Measurements from ENCODE around the gene EARS2.

DNA sequence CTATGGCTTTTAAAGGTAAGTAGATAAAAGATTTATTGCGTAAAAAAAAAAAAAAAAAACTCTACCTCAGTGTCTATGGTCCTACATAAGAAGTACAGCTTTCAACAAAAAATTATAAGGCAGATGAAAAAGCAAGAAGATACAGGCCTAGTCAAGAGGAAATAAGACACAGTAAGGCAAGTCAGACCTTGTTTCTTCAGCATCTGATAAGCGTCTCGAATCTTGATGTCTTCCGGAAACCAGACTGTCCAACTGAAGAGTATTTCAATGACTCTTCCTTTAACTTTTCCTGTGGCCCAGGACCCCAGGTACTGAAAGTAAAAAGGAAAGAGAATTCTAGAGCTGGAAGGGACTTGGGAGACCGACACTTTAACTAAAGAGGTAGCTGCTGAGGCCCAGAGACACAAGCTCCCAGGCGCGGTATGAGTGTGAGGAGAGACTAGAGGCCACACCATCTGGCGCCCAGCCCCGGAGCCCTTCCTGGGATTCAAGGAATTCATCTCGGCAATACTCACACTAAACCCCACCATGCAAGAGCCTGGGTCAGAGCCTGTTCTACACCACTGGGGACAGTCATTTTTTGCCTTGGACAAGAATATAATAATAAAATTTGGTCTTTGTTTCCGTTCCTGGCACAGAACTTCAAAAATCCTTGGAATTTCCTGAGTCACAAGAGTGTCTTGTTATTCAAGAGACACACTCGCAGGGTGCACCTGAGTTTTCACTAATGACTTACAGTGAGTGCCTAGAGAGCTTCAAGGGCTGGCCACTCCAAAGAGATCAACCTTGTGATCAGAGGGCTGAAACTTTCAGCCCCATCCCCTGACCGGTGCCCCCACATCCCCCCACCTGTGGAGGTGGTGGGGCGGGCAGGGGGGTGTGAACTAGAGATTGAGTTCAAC lies 65.4 kb downstream of the EARS2 start:
- TF ChIP-seq, protein P1, sequence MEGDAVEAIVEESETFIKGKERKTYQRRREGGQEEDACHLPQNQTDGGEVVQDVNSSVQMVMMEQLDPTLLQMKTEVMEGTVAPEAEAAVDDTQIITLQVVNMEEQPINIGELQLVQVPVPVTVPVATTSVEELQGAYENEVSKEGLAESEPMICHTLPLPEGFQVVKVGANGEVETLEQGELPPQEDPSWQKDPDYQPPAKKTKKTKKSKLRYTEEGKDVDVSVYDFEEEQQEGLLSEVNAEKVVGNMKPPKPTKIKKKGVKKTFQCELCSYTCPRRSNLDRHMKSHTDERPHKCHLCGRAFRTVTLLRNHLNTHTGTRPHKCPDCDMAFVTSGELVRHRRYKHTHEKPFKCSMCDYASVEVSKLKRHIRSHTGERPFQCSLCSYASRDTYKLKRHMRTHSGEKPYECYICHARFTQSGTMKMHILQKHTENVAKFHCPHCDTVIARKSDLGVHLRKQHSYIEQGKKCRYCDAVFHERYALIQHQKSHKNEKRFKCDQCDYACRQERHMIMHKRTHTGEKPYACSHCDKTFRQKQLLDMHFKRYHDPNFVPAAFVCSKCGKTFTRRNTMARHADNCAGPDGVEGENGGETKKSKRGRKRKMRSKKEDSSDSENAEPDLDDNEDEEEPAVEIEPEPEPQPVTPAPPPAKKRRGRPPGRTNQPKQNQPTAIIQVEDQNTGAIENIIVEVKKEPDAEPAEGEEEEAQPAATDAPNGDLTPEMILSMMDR (conservative IDR thresholded peaks at IDR 0.05; ENCODE audit: low read depth, low read length), result no peak
- no peak for TF ChIP-seq EZH2 (IDR thresholded peaks at IDR 0.05; ENCODE audit: borderline replicate concordance, low read depth, low read length, poor library complexity, severe bottlenecking)
